Activated CD4-positive, CD25-positive, alpha-beta regulatory T cell treated with anti-CD3 and anti-CD28 coated beads, Interleukin-2, amount 50 U/mL, for 16 hours (primary cell): Measurements from ENCODE around the gene TRABD2B.
A peak's percentile ranks its signal among the peaks of the same experiment; 100 is the strongest.

Experiments
- DNase-seq: peaks from one replicate; pipeline ENCODE4 v3.0.0-alpha.2; 2020; ENCODE audit warnings: low read depth, low spot score

TRABD2B gene

DNA sequence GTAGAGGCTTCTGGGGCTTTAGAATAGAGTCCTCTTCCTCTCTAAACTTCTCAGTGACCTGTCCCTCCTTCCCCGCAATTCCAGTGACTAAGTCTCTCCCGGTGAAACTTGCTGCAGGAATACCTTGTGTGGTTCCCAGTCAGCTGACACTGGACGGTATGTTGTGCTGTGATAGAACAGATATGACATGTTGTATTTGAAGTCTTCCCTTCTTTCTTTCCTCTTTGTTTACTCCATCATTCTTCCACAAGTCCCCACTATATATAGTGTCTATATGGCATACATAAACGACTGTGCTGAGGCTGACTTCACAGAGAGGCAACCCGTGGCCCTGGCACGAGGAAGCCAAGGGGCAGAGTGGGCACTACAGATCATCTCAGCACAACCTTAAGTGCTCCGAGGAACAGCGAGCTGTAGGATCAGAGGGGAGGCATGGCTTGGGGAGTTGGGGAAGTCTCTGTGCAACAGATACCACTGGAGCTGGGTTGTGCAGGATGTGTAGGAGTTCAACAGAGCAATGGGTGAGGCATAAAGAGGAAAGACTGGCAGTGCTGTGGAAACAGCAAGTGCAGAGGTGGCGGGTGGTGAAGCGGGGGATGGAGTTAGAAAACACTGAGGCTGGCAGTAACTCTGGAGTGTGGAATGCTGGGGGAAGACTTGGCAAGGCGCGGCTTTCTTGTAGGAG, 237.8 kb downstream of the TRABD2B start:
- DNase-seq = no peak

DNA sequence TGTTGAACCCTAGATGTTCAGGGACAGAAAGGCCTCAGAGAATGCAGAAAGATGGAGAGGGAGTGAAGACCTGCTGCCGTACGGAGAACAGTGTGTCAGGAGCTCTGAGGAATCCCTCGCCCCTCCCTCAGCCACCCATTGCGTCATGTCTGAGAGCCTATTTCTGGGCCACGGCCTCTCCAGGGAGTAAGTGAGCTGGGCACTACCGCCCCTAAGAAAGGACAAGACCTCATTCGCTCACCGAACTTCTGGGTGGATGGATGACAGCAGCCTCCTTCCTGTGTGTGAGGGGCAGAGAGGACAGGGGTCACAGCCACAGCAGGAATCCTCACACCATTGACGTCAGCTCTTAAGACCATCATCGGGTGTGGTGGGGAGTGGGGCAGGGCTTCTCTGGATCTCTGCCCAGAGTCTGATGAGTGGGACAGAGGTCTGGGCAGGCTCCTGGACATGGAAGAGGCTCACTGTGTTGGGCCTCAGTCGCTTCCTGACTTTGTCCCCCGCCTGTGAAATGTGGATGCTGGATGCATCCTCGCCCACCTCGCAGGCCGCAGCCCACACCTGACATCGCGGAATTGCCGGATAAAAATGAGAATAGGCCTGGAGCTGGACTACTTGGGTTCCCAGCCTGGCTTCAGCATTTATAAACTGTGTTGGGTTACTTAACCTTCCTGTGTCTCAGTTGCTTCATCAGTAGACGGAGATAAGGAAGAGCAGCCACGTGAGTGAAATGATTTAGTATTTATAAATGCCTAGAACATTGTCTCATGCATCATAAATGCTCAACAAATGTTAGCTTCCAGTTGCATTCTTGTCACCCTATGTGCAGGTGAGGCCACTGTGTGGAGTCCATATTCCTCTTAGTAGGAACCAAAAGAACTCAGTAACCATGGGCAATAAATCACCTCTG, 238.6 kb downstream of the TRABD2B start:
- no peak for DNase-seq

DNA sequence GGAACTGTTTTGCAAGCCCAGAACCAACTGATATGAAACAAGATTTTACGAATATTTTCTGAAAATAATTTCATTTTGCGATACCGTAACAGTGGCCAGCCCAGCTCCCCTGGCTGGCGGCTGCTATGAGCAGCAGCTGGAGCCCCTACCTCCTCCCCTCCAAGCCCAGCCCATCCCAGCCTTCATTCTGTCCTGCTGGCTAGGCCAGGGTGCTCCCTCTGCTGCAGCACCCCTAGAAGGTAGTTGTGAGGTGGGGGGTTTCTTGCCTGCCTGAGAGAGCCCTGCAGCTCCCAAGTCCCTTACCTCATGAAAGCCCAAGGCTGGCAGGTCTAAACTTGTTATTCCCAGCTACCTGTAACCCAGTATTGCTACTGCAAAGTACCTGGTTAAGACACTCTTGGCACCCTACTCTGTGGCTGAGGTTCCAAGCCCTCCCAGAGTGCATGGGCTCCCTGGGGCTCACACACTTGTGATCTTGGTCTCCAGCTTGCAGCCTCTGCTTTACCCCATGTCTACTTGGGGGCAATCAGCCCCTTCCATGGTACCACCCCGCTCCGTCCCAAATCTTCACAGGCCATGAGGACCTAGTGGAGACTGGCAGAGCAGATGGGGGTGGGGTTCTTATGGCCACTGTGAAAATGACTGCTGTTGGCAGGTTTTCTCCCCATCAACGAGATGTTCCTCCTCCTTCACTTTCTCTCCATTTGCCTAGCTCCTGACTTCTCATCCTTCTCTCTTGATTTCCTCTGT, 239.8 kb downstream of the TRABD2B start:
- no peak for DNase-seq

DNA sequence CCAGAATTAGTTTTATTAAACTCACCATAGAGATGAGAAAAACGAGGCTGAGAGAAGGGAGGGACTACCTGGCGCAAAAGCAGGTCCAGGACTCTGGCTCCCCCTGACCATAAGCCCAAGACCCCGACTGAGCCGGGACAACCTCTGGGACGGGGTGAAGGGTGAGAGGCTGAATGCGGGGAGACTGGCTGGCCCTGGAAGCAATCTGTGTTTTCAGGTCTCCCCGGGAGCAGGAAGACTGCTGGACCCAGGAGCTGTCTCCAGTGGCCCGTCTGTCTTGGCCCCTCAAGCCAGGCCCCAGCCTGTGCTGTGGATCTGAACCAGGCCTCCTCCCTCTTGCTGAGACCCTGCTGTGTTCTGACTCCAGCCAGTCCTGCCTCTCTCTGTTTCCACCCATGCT, 240.8 kb downstream of the TRABD2B start:
- DNase-seq = no peak

DNA sequence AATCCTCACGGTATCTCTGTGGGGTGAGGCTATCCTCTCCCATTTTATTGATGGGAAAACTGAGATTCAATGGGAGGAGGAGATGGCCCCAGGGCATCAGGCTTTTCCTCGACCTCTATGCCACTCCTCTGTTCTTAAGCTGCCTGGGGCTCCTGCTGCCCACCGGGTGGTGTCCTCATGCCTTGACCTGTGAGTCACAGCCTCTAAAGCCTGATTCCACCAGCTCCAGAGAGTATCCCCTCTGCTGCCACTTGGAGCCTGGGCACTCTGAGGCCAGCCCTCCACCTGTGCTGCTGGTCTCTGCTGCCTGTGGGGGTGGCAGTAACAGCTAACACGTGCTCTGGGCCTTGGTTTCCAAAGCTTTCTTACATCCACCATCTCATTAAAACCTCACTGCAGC, 241.2 kb downstream of the TRABD2B start:
- DNase-seq = no peak

DNA sequence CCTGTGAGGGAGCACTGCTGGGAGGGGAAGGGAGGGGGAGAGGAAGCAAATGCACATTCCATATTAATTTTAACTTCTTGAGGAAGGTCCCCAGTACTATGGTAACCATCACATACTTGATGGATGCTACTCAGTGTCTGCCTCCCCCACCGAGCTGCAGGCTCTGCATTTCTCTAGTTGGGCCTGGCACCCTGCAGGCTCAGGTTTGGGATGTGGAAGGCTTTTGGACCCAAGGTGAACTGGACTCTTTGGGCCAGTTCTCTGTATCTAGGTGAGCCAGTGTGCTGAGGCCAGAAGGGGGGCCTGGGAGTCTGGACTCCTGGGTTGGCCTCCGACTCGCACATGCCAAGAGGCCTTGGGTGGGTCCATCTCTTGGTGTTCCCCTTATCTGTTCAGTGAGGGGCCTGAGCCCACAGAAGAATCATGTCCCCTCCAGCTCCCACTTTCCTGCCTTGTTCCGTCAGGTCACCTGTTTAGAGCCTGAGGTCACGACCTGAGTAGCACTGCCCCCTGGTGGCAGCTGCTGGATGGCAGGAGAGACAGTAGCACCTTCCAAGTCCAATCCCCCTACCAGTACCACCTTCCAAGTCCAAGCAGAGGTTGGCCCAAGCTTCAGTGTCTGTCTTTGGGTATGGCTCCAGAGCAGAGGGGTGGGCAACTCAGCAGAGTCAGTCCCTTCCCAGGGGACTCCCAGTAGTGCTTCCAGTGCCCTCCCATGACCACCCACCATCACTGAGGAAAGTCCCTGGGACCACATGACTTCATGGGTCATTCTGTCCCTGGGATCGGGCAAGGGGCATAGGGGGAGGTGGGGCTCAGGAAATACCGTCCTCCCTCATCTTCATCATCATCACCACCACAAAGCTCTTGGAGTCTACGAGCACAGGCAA, 241.8 kb downstream of the TRABD2B start:
- DNase-seq = peak; percentile 11

DNA sequence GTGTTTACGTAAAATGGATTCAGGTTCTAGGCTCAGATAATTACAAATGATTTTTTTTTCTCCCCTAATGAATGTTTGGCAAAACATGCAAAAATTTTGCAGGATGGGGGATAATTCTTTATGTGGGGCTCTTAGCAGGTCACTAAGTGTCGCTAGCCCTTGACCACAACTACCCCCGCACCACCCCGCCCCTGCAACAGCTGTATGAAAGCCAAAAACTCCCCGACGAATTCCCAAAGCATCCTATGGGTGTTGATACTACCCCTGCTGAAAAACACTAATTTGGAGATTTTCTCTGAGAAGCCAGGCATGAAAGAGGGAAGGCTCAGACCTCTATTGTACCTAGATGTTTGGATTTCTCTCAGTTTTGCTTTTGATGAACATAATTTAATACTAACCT, 243.0 kb downstream of the TRABD2B start:
- no peak for DNase-seq

DNA sequence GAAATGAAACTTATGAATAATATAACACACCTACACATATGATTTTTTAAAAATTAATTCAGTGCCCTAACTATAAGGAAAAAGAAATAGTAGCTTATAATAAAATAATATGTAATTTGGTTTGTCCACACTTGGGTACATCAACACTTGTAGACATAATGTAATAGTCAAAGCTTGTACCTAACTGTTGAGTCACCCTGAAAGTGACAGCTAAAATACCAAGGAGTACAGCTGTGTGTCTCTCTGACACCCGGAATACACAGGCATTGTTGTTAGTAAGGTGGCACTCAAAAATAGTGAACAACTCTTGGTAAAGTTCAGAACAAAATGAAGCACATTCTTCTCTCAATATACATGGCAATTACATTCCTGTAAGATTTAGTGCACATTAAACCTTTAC, 243.4 kb downstream of the TRABD2B start:
- DNase-seq = no peak

DNA sequence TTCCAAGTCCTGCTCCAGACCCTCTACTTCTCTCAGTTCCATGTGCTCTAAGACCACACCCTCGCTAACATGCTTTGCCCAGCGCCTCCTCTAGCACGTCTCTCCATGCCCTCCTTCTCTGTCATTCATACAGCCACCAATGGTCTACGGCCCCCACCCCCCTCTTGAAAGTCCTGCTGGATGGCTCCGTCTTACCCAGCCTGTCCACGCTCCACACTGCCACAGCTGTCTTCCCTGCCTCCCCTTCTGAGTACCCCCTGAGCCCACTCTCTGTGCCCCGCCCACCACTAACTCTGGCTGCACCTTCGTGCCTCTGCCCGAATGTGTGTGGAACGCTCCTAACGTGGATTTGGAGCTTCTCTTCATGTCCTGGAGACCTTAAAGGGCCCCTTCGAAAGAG, 244.6 kb downstream of the TRABD2B start:
- no peak for DNase-seq

DNA sequence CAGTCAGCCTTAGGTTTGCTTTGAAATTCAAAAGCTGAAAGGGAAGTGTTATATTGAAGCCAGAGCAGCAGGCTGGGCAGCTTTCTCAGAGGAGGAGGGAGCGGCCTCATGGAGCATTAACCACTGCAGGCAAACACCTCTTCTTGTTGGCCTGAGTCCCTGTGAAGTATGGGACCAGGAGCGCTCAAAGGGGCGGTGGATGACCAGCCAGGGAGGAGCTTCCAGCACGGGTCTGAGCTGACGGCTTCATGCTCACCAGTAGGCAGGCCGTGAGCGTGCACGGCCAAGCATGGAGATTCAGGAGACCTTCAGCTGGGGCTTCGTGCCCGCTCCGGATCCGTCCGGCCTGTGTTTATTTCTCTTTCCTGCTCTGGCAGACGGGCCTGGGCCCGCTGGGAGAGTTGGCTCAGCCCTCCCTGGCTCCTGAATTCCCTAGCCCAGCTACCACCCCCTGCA, 245.2 kb downstream of the TRABD2B start:
- DNase-seq = no peak

DNA sequence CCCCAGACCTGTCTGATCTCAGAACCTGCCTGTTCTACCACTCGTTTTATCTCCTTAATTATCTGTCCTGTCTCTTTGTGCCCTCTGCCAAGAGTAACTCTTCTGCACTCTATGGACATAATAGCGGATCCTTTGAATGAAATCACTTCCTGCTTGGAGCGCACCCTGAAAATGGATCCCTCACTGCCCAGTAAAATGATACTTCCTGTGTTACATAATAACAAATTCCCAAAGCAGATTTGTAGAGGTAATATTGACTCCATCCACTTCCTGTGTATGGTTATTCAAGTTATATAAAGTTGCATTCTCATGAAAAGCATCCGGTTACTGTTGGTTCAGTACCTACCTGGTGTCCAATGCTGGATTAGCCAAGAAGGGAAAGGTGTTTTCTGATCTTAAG, 246.0 kb downstream of the TRABD2B start:
- DNase-seq = no peak

DNA sequence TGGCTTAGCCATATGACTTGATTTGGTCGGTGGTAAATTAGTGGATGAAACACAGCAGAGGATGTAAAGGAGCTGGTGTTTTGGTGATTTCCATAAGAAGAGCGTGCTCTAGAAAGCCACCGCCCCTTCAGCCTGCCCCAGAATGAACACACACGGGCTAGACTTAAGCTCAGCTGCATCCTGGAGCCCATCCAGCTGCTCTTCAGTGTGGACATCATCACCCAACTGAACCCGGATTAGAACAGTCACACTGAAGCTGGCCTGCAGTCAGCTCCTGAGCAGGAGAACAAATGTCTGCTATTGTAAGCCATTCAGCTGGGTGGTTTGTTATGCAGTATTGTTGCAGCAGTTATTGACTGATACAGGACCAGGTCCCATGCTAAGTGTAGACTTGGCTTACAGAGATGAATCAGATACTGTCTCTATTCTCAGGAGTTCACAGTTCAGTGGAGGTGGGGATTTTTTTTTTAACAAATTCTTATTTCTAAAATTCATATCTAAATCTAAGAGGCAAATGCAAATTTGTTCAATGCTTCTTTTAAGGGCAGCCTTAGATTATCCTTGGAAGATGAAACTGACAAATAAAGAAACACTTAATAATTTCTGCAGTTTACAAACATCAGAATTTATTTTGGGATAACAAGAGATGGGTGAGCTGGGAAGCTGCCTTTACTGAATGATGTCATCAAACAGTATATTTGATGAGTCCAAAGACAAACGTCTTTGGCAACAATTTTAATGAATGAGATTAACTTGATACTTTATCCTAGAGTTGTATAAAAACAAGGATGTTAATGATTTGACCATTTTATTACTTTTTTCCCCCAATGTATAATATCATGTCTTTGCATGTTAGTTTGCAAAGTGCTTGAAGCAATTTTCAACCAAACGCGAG, 251.2 kb downstream of the TRABD2B start:
- no peak for DNase-seq

DNA sequence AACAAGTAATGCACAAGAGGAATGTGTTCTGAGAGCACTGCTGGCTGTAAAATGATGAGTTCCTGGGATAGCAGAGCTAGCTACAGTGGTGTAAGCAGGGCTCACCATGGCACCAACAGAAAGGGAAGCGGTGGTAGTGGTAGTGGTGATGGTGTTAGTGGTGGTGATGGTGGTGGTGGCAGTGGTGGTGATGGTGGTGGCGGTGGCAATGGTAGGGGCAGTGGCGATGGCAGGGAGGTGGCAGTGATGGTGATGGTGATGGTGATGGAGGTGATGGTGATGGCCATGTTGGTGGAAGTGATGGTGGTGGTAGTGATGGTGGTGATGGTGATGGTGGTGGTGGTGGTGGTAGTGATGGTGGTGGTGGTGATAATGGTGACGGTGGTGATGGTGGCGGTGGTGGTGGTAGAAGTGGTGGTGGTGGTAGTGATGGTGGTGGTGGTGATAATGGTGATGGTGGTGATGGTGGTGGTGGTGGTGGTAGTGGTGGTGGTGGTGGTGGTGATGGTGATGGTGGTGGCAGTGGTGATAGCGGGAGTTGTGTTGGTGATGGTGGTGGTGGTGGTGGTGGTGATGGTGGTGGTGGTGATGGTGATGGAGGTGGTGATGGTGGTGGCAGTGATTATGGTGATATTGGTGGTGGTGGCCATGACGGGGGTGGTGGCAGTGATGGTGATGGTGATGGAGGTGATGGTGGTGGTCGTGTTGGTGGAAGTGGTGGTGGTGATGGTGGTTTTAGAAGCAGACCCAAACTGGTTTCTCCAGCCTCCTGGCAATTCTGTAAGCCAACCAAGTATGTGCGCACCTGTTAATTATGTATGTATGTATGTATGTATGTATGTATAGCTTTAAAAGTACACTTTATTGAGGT, 254.1 kb downstream of the TRABD2B start:
- no peak for DNase-seq

DNA sequence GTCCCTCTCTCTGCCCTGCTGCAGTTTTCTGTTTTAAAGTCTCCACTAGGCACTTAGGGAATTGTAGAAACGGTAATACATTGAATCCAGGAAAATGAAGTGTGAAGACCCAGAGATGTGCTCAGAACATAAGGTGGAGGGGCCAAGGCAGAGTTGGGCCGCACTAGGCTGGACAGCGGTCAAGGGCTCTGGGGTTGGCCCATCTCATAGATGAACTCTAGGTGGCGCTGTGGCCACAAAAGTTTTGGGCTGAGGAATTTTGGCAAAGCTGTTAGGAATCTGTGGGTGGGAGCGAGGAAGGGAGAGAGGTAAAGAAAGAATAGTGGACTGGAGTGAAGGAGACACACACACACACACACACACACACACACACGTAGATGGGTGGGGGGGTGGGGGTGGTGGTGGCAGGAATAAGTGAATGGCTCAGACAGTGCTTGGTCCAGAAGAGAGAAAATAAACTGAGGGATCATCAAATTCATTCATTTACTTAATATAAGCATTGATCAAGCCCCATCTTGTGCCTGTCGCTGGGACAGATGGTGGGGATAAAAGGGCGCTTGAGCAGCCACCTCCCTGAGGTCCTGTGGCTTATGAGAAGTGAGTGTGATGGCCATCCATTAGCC, 258.5 kb downstream of the TRABD2B start:
- no peak for DNase-seq

DNA sequence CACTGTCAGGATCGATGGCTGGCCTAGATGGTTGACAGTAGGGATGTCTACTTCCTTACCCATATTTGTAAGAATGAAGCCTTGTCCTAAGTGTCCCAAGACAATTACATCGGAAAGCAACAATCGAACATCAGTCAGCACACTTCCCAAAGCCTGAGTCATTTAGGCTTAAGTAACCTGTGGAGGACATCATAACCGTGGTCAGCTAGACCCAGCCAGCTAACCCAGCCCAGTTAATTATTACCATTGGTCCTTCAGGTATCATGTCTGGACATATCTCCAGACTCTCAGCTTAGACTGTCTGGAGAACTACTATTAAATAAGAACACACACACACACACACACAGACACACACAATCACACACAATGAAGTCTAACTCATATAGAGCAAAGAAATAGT, 264.7 kb downstream of the TRABD2B start:
- DNase-seq = no peak

DNA sequence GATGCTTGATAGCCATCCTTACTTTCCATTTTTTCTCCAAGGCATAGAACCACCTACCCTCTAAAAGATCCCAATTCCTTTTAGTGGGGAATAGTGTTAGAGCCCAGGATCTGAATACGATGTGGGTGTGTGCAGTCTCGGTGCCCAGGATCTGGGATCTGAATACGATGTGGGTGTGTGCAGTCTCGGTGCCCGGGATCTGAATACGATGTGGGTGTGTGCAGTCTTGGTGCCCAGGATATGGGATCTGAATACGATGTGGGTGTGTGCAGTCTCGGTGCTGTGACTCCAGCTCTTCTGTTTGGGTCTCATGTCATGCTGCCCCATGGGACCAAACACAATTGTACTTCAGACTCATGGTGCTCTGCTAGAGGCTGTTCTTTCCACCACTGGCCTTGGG, 265.5 kb downstream of the TRABD2B start:
- DNase-seq = no peak

DNA sequence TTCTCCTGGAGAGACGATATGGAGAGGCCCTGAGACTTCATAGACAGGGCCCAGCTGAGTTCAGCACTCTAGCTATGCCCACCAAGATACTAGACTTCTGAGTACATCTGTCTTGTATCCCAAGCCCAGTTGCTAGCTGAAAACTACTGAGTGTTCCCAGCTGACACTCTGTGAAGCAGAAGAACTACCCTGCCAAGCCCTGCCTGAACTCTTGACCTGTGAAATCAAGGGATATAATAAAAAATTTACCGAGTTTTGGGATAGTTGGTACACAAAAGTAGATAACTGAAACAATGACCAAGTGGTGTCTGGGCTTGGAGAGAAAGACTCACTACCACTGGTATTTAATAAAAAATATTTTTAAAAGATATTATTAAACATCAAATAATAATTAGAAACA, 267.5 kb downstream of the TRABD2B start:
- no peak for DNase-seq

DNA sequence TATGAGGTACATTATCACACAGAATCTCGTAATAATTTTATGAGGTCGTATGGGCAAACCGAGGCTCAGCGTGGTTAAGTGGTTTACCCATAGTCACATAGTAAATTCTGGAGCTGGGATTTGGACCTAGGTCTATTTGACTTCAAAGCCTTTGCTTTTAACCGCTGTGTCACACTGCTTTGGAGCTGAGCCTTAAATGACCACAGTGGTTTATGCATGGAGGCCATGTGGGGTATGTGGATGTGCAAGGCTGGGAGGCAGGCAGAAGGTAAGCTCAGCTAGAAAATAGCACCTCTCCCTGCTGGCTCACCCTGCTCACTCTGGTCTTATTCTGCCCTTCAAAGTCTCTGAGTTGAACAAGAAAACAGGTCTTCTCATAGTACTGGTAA, 269.5 kb downstream of the TRABD2B start:
- no peak for DNase-seq
